NCI-H524 treated with DMSO at 0.1 percent for 48 hours (cell line): ENCODE measurements around the gene C10orf95.

Experiments
- DNase-seq: peaks from one replicate; lab custom pipeline; 2025; lab: John Stamatoyannopoulos, UW

The C10orf95 gene

DNA sequence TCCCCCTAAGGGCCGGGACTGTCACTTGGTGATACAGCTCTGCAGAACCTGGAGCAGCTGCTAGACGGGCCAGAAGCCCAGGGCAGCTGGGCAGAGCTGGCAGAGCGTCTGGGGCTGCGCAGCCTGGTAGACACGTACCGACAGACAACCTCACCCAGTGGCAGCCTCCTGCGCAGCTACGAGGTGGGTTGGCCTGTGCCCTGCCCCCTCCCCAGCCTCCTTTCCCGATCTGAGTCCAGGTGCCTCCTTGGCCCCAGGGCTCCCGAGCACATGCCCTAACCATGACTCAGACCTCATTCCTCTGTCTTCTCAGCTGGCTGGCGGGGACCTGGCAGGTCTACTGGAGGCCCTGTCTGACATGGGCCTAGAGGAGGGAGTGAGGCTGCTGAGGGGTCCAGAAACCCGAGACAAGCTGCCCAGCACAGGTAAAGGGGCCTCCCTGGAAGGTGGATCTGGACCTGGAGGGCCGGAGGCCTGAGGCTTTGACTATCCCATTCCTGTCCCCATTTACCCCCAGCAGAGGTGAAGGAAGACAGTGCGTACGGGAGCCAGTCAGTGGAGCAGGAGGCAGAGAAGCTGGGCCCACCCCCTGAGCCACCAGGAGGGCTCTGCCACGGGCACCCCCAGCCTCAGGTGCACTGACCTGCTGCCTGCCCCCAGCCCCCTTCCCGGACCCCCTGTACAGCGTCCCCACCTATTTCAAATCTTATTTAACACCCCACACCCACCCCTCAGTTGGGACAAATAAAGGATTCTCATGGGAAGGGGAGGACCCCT, 49.4 kb downstream of the C10orf95 start:
- no peak for DNase-seq

DNA sequence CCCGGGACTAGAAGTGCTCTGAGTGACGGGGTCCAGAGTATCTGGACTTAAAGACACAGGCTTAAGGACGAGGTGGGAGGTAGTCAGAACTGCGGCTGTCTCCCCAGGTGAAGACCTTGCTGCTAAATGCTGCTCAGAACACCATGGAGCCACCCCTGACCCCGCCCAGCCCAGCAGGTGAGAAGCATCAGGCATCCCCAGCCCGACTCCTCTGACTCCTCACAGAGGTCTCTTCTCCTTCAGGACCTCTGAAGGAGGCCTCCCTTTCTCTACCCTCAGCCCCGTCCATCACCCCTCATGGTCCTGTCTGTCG, 50.0 kb downstream of the C10orf95 start:
- DNase-seq: no peak

- DNase-seq: no peak
Measured at GRCh38 chr10:102400598-102401341, 50.6 kb downstream of the C10orf95 start.

GRCh38 chr10:102400076-102400475, 51.3 kb downstream of the C10orf95 start:
- no peak for DNase-seq
